GM12801 (cell line): ENCODE data around the gene FGF1.

ENCODE experiments used
- CTCF ChIP-seq: IDR thresholded peaks from one replicate; pipeline ENCODE4 v1.5.1; 2011; ENCODE audit warnings: control low read depth; ENCODE audit not compliant: insufficient read length; ENCODE audit errors: extremely low read depth

Gene FGF1

GRCh38 chr5:142630927-142631539 lies 54.9 kb downstream of the FGF1 start:
- no peak for TF ChIP-seq CTCF

GRCh38 chr5:142627383-142628217 lies 58.3 kb downstream of the FGF1 start:
- TF ChIP-seq CTCF, result no peak

- TF ChIP-seq CTCF, result no peak
Measured at GRCh38 chr5:142626786-142627185, 59.1 kb downstream of the FGF1 start.

- no peak for TF ChIP-seq CTCF
Measured at GRCh38 chr5:142626099-142626498, 59.8 kb downstream of the FGF1 start.

- no peak for TF ChIP-seq CTCF
Measured at GRCh38 chr5:142621227-142621626, 64.7 kb downstream of the FGF1 start.

GRCh38 chr5:142619815-142620214 lies 66.1 kb downstream of the FGF1 start:
- TF ChIP-seq CTCF, result no peak

GRCh38 chr5:142618130-142618523 lies 67.8 kb downstream of the FGF1 start:
- TF ChIP-seq CTCF, result no peak
